Stimulated activated CD4-positive, alpha-beta T cell treated with anti-CD3 and anti-CD28 coated beads, Interleukin-1b, Interleukin-23, amount 100 ng/mL, for 1 hour (primary cell): ENCODE measurements around the gene PTGER2.

ENCODE experiments used
- DNase-seq, 2 donors: peaks; one replicate each; pipeline ENCODE4 v3.0.0-alpha.2; 2020; ENCODE audit warnings: low read depth in 2 of 2

Gene PTGER2

GRCh38 chr14:52338051-52338681 is 24.1 kb downstream of the PTGER2 start:
- DNase-seq: no peak

DNA sequence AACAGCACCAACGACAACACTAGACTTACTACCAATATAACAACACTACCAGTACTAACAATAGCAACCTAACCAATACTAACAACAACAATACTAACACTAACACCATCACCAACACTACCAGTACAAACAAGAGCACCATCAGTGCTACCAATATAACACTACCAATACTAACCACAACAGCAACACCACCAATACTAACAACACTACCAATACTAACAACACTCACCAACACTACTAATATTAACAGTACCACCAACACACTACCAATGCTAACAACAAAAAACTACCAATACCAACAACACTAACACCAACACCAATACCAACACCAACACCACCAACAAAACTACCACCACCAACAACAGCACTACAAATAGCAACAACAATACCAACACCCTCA is 25.1 kb downstream of the PTGER2 start:
- no peak for DNase-seq

DNA sequence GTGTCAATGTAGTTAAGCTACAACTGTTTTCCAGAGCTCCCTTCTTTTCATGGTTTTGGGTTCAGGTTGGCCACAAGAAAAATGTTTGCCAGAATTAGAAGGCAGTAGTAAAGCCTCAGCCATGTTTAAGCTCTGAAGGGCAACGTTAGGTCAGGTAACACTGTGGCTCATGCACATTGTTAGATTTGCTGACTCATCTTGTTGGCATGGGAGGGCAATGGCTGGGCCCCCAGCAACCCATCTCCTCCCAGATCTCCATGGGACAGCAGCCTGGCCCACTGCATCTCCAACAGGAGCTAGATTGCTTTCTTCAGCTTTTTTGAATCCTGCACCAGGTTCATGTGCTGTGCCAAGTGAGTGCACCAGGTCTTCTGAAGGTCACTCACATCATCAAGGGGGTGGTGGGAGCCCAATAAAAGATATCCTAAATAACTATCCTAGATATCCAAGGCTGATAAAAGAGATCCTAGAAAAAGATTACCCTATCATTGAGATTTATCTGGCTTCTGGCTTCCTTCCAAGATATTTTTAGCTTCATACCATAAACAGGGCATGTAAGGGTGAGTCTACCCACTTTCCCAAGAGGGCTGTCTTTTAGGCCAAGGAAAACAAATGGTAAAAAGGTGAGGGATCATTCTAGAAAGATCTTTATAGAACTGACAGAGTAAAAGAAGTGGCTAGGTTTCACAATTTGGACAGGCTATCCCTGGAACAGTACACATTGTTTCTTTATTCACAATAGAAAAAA is 28.9 kb downstream of the PTGER2 start:
- DNase-seq: no peak

DNA sequence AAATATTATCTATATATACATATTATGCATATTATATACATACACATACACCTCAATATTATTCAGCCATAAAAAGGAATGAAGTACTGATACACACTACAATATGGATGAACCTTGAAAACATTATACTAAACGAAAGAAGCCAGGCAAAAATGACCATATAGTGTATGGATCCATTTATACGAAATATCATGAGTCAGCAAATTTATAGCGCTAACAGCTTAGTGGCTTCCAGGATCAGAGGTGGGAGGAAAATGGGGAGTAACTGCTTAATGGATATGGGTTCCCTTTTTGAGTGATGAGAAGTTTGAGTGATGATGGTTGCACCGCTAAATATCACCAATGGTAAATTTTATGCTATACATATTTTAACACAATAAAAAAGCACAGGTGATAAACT is 32.7 kb downstream of the PTGER2 start:
- DNase-seq: no peak

DNA sequence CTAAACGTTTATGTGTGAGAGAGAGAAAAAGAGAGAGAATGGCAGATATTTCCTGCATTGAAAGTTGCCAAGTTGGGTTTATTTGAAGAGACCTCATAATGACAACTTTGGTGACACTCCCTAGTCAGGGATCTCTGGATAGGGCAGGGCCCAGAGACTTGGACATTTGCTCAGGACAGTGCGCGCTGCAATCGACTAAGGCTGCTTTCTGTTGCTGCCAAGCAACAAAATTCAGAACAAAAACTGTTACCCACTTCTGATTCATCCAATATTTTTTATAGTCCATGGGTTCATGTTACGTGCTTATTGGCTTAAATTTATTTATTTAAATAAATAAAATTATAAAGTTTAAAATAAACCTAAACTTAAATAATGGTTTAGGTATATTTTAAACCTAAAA is 34.2 kb downstream of the PTGER2 start:
- no peak for DNase-seq

DNA sequence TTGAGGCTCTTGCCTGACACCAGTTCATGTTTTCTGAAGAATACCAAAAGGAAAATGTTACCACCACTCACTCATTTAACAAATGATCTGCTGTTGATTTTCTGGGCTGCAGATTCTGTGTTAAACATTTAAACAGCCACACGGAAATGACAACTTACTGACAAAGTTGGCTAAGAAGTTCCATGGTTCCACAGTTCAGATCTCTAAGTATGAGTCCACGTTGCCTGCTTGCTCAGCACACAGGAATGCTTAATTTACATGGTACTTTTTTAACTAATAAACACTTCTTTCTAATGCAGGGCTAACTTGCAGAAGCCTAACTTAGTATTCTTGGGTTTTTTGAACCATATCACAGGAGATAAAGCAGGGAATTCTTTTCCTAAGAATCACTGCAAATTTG is 34.7 kb downstream of the PTGER2 start:
- no peak for DNase-seq

DNA sequence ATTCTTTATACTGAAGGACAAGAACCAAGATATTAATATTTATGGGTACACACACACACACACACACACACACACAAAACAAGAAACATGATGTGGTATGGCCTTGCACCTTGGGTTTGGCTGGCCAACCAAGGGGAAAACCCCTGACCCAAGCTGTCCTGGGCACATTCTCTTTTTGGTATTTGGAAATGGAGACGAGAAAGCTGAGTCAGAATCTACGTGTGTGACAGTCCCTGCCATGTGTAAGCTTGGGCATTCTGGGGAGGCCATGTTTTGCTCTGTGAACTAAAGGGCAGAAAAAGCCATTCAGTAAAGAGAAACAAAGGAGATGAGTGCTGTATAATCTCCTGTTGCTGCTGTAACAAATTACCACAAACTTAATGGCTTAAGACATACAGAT is 35.6 kb downstream of the PTGER2 start:
- no peak for DNase-seq

GRCh38 chr14:52350445-52350844 is 36.3 kb downstream of the PTGER2 start:
- DNase-seq: no peak

DNA sequence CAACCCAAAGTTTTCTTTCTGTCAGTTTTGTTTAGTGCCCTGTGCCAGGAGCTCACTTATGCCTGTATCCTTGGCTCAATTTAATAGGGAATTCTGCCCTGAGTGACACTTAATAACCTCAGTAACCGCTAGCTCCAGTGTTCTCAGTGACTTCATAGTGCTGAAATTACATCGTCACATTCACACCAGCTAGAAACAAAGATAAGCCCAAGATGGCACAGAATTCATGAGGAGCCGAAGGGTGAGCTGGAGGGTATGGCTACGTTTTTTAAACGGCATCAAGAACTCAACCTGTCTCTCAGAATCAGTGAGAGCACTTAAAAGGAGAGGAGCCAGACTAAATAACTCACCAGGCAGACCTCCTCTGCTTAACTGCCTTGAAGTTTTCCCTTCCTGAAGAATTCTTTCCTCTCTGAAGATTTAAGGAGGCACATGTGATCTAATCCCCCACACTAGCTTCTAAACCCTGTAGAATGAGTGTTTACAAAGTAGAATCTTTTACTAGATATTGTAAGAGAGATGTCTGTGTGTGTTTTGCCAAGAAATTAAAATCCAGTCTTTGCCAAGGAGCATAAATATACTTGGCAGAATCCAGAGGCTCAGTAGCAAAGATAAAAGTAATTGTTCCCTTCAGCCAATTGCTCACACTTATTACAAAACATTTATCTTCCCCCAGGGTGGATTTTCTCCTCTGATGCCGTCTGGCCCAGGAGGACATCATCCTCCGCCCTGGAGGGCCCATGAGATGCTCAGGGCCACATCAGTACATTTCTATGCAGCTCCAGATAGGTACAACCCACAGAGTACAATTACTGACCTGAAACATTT is 37.3 kb downstream of the PTGER2 start:
- DNase-seq: no peak

- no peak for DNase-seq
Measured at GRCh38 chr14:52352061-52352491, 38.0 kb downstream of the PTGER2 start.

DNA sequence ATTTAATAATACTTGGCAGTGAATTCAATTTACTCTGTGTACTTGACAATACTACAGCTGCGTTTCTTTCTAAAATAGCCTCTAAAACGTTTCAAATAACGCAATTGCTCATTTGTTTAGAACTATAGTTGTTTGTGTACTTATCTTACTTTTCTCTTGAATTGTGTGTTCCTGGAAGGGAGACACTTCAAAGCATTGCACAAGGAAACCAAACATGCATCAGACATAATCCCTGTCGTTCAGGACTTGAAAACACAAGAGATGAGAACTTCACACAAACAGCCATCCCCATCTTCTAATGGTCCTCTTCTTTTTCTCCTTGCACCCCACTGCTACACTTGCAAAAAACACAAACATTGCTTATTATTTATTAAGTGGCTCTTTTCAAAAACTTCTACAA is 38.5 kb downstream of the PTGER2 start:
- no peak for DNase-seq

- DNase-seq: no peak
Measured at GRCh38 chr14:52354242-52354641, 40.1 kb downstream of the PTGER2 start.

DNA sequence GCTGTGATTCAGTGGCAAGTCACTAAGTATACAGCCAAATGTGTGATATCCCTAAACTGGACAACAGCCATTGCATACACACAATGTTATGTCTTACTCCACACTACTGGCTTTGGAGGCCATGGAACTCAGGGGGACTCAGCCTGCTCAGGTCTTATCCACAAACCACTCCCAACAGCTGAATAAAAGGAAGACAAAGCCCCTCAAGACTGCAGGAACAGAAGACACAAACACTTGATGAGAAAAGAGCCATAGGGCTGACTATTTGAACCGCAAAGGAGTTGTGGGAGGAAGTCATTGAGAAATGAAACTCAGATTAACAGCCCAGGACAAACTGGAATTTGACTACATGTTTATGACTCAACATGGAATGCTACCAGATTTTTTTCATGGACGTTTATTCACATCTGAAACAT is 40.9 kb downstream of the PTGER2 start:
- no peak for DNase-seq

DNA sequence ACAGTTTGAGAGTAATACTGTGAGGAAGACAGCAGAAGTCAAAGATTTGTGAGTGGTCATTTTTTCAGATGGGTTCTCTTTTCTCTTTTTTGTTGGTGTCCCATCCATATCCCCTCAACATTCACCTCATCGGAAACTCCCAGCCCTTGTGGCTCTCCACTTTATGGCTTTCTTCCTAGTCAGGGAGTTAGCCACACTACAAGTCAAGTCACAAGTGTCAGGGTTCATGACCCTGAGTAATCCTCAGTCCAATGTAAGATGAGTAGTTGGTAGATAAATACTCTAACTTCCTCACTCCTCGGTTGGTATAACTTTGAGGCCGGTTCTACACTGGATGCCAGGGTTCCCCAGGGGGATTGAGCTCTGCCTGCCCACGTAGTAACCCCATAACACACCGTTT is 41.4 kb downstream of the PTGER2 start:
- no peak for DNase-seq

GRCh38 chr14:52356025-52356424 is 41.9 kb downstream of the PTGER2 start:
- no peak for DNase-seq

- DNase-seq: no peak
Measured at GRCh38 chr14:52360831-52361230, 46.7 kb downstream of the PTGER2 start.

DNA sequence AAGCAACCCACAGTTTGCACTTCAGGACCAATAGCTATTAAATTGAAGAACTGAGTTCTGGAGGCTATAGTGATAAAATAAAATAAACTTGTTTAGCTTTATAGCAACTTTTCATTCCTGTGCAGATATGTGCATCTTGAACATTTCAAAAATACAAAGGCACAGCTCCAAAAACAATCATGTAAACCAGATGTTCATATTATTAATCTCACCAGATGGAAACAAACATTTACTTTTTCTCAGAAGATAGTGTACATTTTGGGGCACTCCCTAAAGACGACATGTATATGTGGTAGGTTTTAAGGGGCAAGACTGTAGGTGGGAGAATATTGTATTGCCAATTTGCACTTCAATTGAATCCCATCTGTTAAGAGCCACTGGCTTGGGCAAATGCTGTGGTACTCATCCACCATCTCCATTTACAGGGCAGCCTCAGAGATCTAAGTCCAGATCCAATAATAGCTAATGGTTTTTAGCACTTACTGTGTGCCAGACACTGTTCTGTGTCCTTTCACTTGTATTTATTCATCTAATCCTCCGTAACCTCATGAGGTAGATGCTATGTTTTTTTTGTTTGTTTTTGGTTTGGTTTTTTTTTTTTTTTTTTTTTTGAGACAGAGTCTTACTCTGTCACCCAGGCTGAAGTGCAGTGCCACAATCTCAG is 49.1 kb downstream of the PTGER2 start:
- no peak for DNase-seq

GRCh38 chr14:52363961-52364360 is 49.8 kb downstream of the PTGER2 start:
- no peak for DNase-seq

GRCh38 chr14:52365071-52365470 is 51.0 kb downstream of the PTGER2 start:
- no peak for DNase-seq

GRCh38 chr14:52366796-52367315 is 52.7 kb downstream of the PTGER2 start:
- no peak for DNase-seq

- no peak for DNase-seq
Measured at GRCh38 chr14:52369305-52369801, 55.2 kb downstream of the PTGER2 start.
